ENCODE results near the gene MPIG6B. TPM values are rescaled to one million over a fixed set of nuclear protein-coding genes. Genes with fewer than 3 reads are reported as not detected.

MPIG6B gene
- total RNA-seq, 4 donors from 2014 or later = 1.6 to 4.6 (median 4.5) TPM

- DNase-seq (ENCODE audit: low spot score in 2 of 2) = peak; percentile 96 to 97
- H3K27ac ChIP-seq = peak overlapping the region; percentile 91
- peaks cover 65% of the 10 kb centered on the region for H3K36me3 ChIP-seq
These were observed 6.4 kb downstream of the MPIG6B start for GRCh38 chr6:31729515-31729978.

GRCh38 chr6:31729979-31730630 lies 6.9 kb downstream of the MPIG6B start:
- peak overlapping the region; percentile 73 for H3K4me3 ChIP-seq
- H3K27ac ChIP-seq = peak overlapping the region; percentile 91
- TF ChIP-seq CTCF (IDR thresholded peaks at IDR 0.05) (no peak), POLR2AphosphoS5 (IDR thresholded peaks at IDR 0.05) (peak in 1 of 3 donors; percentile 58), POLR2A (IDR thresholded peaks at IDR 0.05) (peak in 1 of 2 donors; percentile 39), EP300 (IDR thresholded peaks at IDR 0.05) (no peak)
- H3K27me3 ChIP-seq = no peaks in the 10 kb centered on the region
- H3K36me3 ChIP-seq = peaks cover 65% of the 10 kb centered on the region
- H3K4me1 ChIP-seq = peaks cover 68% of the 10 kb centered on the region
- DNase-seq (ENCODE audit: low spot score in 2 of 2) = peak; percentile 95 to 96
- WGBS = 24% methylated on average over 11 of the region's 46 CpGs
- no peaks in the 10 kb centered on the region for H3K9me3 ChIP-seq

More at GRCh38 chr6:31729515-31729978, 6.4 kb downstream of the MPIG6B start:
- TF ChIP-seq EP300 (IDR thresholded peaks at IDR 0.05) (no peak), CTCF (IDR thresholded peaks at IDR 0.05) (peak in 1 of 2 donors; percentile 21), POLR2AphosphoS5 (IDR thresholded peaks at IDR 0.05) (peak in 2 of 3 donors; percentile 49 to 54), POLR2A (IDR thresholded peaks at IDR 0.05) (no peak)
- WGBS = 0% methylated on average over 14 of the region's 29 CpGs
- Histone ChIP-seq H3K4me3 (peak overlapping the region; percentile 73), H3K9me3 (no peaks in the 10 kb centered on the region), H3K4me1 (peaks cover 62% of the 10 kb centered on the region), H3K27me3 (no peaks in the 10 kb centered on the region)

GRCh38 chr6:31730631-31731086 lies 7.5 kb downstream of the MPIG6B start:
- no peak for DNase-seq (ENCODE audit: low spot score in 2 of 2)
- WGBS = 70% methylated on average over 11 of the region's 11 CpGs
- H3K27me3 ChIP-seq = no peaks in the 10 kb centered on the region
- no peaks in the 10 kb centered on the region for H3K9me3 ChIP-seq
- TF ChIP-seq POLR2A (IDR thresholded peaks at IDR 0.05) (no peak), POLR2AphosphoS5 (IDR thresholded peaks at IDR 0.05) (no peak), CTCF (IDR thresholded peaks at IDR 0.05) (no peak), EP300 (IDR thresholded peaks at IDR 0.05) (no peak)
- H3K4me1 ChIP-seq = peaks cover 71% of the 10 kb centered on the region
- peak overlapping the region; percentile 73 for H3K4me3 ChIP-seq
- H3K27ac ChIP-seq = peak overlapping the region; percentile 91
- peaks cover 65% of the 10 kb centered on the region for H3K36me3 ChIP-seq

GRCh38 chr6:31732029-31732428 lies 8.9 kb downstream of the MPIG6B start:
- DNase-seq (ENCODE audit: low spot score in 2 of 2) = no peak
- Histone ChIP-seq H3K27ac (no peak overlapping the region), H3K4me1 (peaks cover 73% of the 10 kb centered on the region), H3K4me3 (no peak overlapping the region), H3K9me3 (no peaks in the 10 kb centered on the region), H3K27me3 (no peaks in the 10 kb centered on the region), H3K36me3 (peaks cover 52% of the 10 kb centered on the region)
- WGBS = 66% methylated on average over 3 of the region's 3 CpGs
- TF ChIP-seq CTCF (IDR thresholded peaks at IDR 0.05) (no peak), EP300 (IDR thresholded peaks at IDR 0.05) (no peak), POLR2A (IDR thresholded peaks at IDR 0.05) (no peak), POLR2AphosphoS5 (IDR thresholded peaks at IDR 0.05) (no peak)

GRCh38 chr6:31733734-31734133 lies 10.6 kb downstream of the MPIG6B start:
- Histone ChIP-seq H3K27ac (peak overlapping the region; percentile 89), H3K36me3 (peaks cover 40% of the 10 kb centered on the region), H3K4me1 (peaks cover 78% of the 10 kb centered on the region), H3K9me3 (no peaks in the 10 kb centered on the region), H3K27me3 (no peaks in the 10 kb centered on the region), H3K4me3 (peak overlapping the region; percentile 75)
- 77% methylated on average over 4 of the region's 4 CpGs for WGBS
- DNase-seq (ENCODE audit: low spot score in 2 of 2) = no peak
- TF ChIP-seq POLR2A (IDR thresholded peaks at IDR 0.05) (no peak), CTCF (IDR thresholded peaks at IDR 0.05) (no peak)

All from suprapubic skin (tissue), 4 donors.